K562 (cell line): ENCODE data around the gene SCYGR8. TPM values are rescaled to one million over a fixed set of nuclear protein-coding genes. Genes with fewer than 3 reads are reported as not detected.

ENCODE experiments used
- ATAC-seq: fragments of 200-7000 bp; cut with Tn5 transposase; 3 replicates; pipeline ENCODE4 v1.9.1; 2020; ENCODE audit warnings: moderate library complexity
- BruUV-seq: library from RNA; stranded (reverse); fragments of 400-500 nt; replicated peaks from 2 replicates; lab custom pipeline; 2021; lab: Mats Ljungman, UMichigan
- CTCF ChIA-PET: fragments of 300-600 bp; formaldehyde crosslinking; extraction: SDS; loops from one replicate; lab custom pipeline; 2021; ENCODE audit warnings: low intra/inter-chr PET ratio; lab: Yijun Ruan, JAX
- POLR2A ChIA-PET: fragments of 300-600, 350-650 bp; sonication (Branson Sonifier 250); formaldehyde crosslinking; extraction: SDS; loops from one replicate; lab custom pipeline; 2021; ENCODE audit warnings: antibody characterized with exemption, inconsistent platforms; lab: Yijun Ruan, JAX
- DNase-seq, 4 experiments: peaks; one replicate each; pipeline versions ENCODE4 v3.0.0 to v3.0.0-alpha.2; 2011 to 2018; ENCODE audit warnings: low spot score in 3 of 4, mixed read lengths in 3 of 4; ENCODE audit errors: extremely low read depth in 1 of 4
- FAIRE-seq: peaks from 2 replicates; lab custom pipeline; 2011; peaks lifted over from hg19 to GRCh38; lab: Jason Lieb, UNC
- H2AFZ ChIP-seq: 2 replicates; pipeline ENCODE4 v1.6.0; 2011; ENCODE audit warnings: low read depth, low read length, control low read depth, inconsistent platforms
- H3K27ac ChIP-seq: fragments of 200-600 bp; 3 replicates; pipeline ENCODE4 v1.8.0; 2011; ENCODE audit warnings: low read depth, mild to moderate bottlenecking, control low read depth, inconsistent platforms, low read length, moderate library complexity, mixed read lengths; ENCODE audit errors: extremely low read depth
- H3K27me3 ChIP-seq, 2 experiments: fragments of 300-600 bp in 1 of 2; 2 replicates in 1 of 2; 3 replicates in 1 of 2; pipeline versions ENCODE4 v1.6.0 to v1.8.0; 2011; ENCODE audit warnings: inconsistent platforms in 2 of 2, low read length in 2 of 2, mild to moderate bottlenecking in 1 of 2, mixed read lengths in 1 of 2, moderate library complexity in 1 of 2; ENCODE audit not compliant: control insufficient read depth in 2 of 2, insufficient read depth in 2 of 2
- H3K36me3 ChIP-seq: fragments of 300-600 bp; 3 replicates; pipeline ENCODE4 v1.8.0; 2011; ENCODE audit warnings: mild to moderate bottlenecking, low read length, inconsistent platforms; ENCODE audit not compliant: control insufficient read depth, insufficient read depth
- H3K4me1 ChIP-seq, 2 experiments: fragments of 200-600 bp in 1 of 2; replicated peaks in 1 of 2; 2 replicates in 1 of 2; 3 replicates in 1 of 2; pipeline versions ENCODE4 v1.5.1 to v1.8.0; 2011; ENCODE audit warnings: inconsistent platforms in 2 of 2, low read length in 2 of 2, mild to moderate bottlenecking in 1 of 2, mixed read lengths in 1 of 2, moderate library complexity in 1 of 2; ENCODE audit not compliant: control insufficient read depth in 2 of 2, insufficient read depth in 2 of 2
- H3K4me2 ChIP-seq: 2 replicates; pipeline ENCODE4 v1.6.1; 2011; ENCODE audit warnings: low read length, control low read depth, inconsistent platforms, mixed read lengths; ENCODE audit not compliant: insufficient read depth
- H3K4me3 ChIP-seq: fragments of 200-600 bp; sonication (generic), shearing (Covaris generic); 2 replicates; pipeline ENCODE4 v1.5.1; 2016; ENCODE audit warnings: control low read depth, inconsistent platforms
- H3K79me2 ChIP-seq: fragments of 200-600 bp; 3 replicates; pipeline ENCODE4 v1.8.0; 2011; ENCODE audit warnings: low read length, inconsistent platforms; ENCODE audit not compliant: control insufficient read depth, insufficient read depth
- H3K9ac ChIP-seq, 2 experiments: 2 replicates each; pipeline versions ENCODE4 v1.6.0 to v1.6.1; 2011; ENCODE audit warnings: low read depth in 2 of 2, low read length in 2 of 2, control low read depth in 1 of 2, inconsistent platforms in 1 of 2, mild to moderate bottlenecking in 1 of 2, mixed read lengths in 1 of 2; ENCODE audit not compliant: insufficient read depth in 1 of 2
- H3K9me1 ChIP-seq: one replicate; pipeline ENCODE4 v1.6.0; 2011; ENCODE audit warnings: inconsistent platforms, mild to moderate bottlenecking, low read length, moderate library complexity; ENCODE audit not compliant: control insufficient read depth, insufficient read depth
- H3K9me3 ChIP-seq: replicated peaks from 2 replicates; pipeline ENCODE4 v1.5.1; 2011; ENCODE audit warnings: low read depth, low read length, inconsistent platforms; ENCODE audit not compliant: control insufficient read depth, insufficient read depth
- H4K20me1 ChIP-seq: replicated peaks from 2 replicates; pipeline ENCODE4 v1.6.1; 2011; ENCODE audit warnings: low read length, inconsistent platforms, mixed read lengths; ENCODE audit not compliant: control insufficient read depth, insufficient read depth
- CTCF ChIP-seq, 3 experiments: IDR thresholded peaks in 2 of 3; conservative IDR thresholded peaks in 1 of 3; 2 replicates each; pipeline ENCODE4 v1.5.1; 2011 to 2012; ENCODE audit warnings: low read length in 3 of 3, mild to moderate bottlenecking in 3 of 3, control low read depth in 2 of 3, improper control_type of control experiment in 1 of 3, inconsistent platforms in 1 of 3, low read depth in 1 of 3, mixed read lengths in 1 of 3, moderate library complexity in 1 of 3; ENCODE audit not compliant: insufficient read depth in 2 of 3
- IRF9 ChIP-seq: fragments of 450-650 bp; IDR thresholded peaks from 2 replicates; pipeline ENCODE4 v1.6.1; 2016; ENCODE audit warnings: missing biosample characterization, missing genetic modification characterization
- RAD21 ChIP-seq, 2 experiments: fragments of 250-450 bp in 1 of 2; fragments of 450-650 bp in 1 of 2; sonication (Bioruptor Pico) in 1 of 2; formaldehyde crosslinking in 1 of 2; IDR thresholded peaks in 1 of 2; conservative IDR thresholded peaks in 1 of 2; 2 replicates each; pipeline versions ENCODE4 v1.4.0 to v1.8.0; 2020 to 2022; ENCODE audit warnings: mild to moderate bottlenecking in 2 of 2, moderate library complexity in 1 of 2
- U2AF1 ChIP-seq: fragments of 200-400 bp; formaldehyde crosslinking; optimal IDR thresholded peaks from 2 replicates; pipeline ENCODE3; 2017; ENCODE audit warnings: mild to moderate bottlenecking, low read depth, low read length, moderate library complexity
- WGBS: fragments of 100-300 bp; shearing (Covaris generic); methylation state at CpG from one replicate; pipeline ENCODE4 v1.1.6; 2016; ENCODE audit warnings: low coverage, mixed read lengths; ENCODE audit not compliant: insufficient coverage; ENCODE audit errors: missing lambda C conversion rate; 5-methylcytosine and 5-hydroxymethylcytosine counted together
- in situ Hi-C: fragments of 300-500 bp; cut with MboI; formaldehyde crosslinking; loops from 4 replicates; pipeline ENCODE4 v1.15.0; 2018; ENCODE audit warnings: inconsistent platforms, mixed read lengths
- intact Hi-C: fragments of 100-400 bp; cut with micrococcal nuclease; formaldehyde crosslinking; loops from 2 replicates; pipeline ENCODE4 v1.14.2; 2022
- polyA plus RNA-seq, 8 experiments: library from polyadenylated mRNA; depleted of rRNA in 4 of 8; stranded (reverse) in 5 of 8; unstranded in 3 of 8; fragments of >200 nt; fragmentation: Nextera tagmentation in 2 of 8; fragmentation: Illumina TruSeq in 1 of 8; extraction: Ambion mirVana in 2 of 8; extraction: Trizol in 1 of 8; gene quantifications; 2 replicates each; pipeline versions ENCODE4 v1.2.1 to v1.2.3, GENCODE V29; 2011 to 2014; ENCODE audit warnings: inconsistent platforms in 1 of 8, missing spikeins in 1 of 8
- total RNA-seq, 7 experiments: library from RNA; depleted of rRNA in 6 of 7; stranded (reverse); fragments of >200 nt in 6 of 7; fragmentation: Illumina TruSeq in 2 of 7; extraction: Trizol in 2 of 7; gene quantifications; 2 replicates each; pipeline versions ENCODE4 v1.2.1 to v1.2.3, GENCODE V29; 2011 to 2021; ENCODE audit warnings: low replicate concordance in 1 of 7

SCYGR8 gene
- total and polyA plus RNA-seq, 9 of the 15 experiments (the other 6 are each of a cell fraction or from before 2014, with no cell fraction given): not detected

- in situ Hi-C loops: no loop called here
- H3K36me3 ChIP-seq: no peaks in the 10 kb centered on the region
- H3K4me2 ChIP-seq: no peak overlapping the region
- intact Hi-C loops: no loop called here
- CTCF ChIA-PET: no interaction called here
- no peaks in the 10 kb centered on the region for H3K27me3 ChIP-seq
- H4K20me1 ChIP-seq: no peaks in the 10 kb centered on the region
- H3K4me1 ChIP-seq: no peaks in the 10 kb centered on the region
- no peak for FAIRE-seq
- no peak overlapping the region for H3K27ac ChIP-seq
- TF ChIP-seq U2AF1 (no peak), CTCF (IDR thresholded peaks at IDR 0.05 in 2 of 3, conservative IDR thresholded peaks at IDR 0.05 in 1 of 3; ENCODE audit: insufficient read depth in 2 of 3, low read depth in 1 of 3, low read length in 3 of 3) (peak in 2 of 3 experiments; percentile 32 to 63; a peak in 3 of 6 replicates), RAD21 (CRISPR knock-in tag; conservative IDR thresholded peaks at IDR 0.05 in 1 of 2, IDR thresholded peaks at IDR 0.05 in 1 of 2) (peak in 1 of 2 experiments; percentile 15; a peak in 2 of 4 replicates), IRF9 (tag) (no peak)
- no peaks in the 10 kb centered on the region for H3K79me2 ChIP-seq
- BruUV-seq: no TSS peak
- H3K9me3 ChIP-seq: no peaks in the 10 kb centered on the region
- POLR2A ChIA-PET: interaction anchor here (0.7 kb wide), 1 partner anchor 335 kb away, joined by 4 read pairs; no protein-coding TSS in a partner anchor
- 8% methylated on average over 15 of the region's 15 CpGs for WGBS
- peak; percentile 55; the same call in 1 of the 3 replicates for ATAC-seq
- H3K4me3 ChIP-seq: no peak overlapping the region
- no peak overlapping the region for H2AFZ ChIP-seq
- no peaks in the 10 kb centered on the region for H3K9me1 ChIP-seq
- no peak overlapping the region for H3K9ac ChIP-seq
- peak in 2 of 4 experiments; percentile 6 to 14 for DNase-seq
These were observed 28.4 kb downstream of the SCYGR8 start for GRCh38 chr2:227774011-227774624.
